ENCODE data around the gene COL4A6.

COL4A6 gene

GRCh38 chrX:108217876-108218275 is 220.3 kb downstream of the COL4A6 start:
- H3K27me3 ChIP-seq (ENCODE audit: control insufficient read depth, insufficient read depth, low read length): peaks cover 7% of the 10 kb centered on the region; the same call in 1 of the 2 replicates
- no peak overlapping the region for H3K27ac ChIP-seq (ENCODE audit: low read depth, low read length)
- no peaks in the 10 kb centered on the region for H3K9me3 ChIP-seq (ENCODE audit: control insufficient read depth, insufficient read depth, low read depth, low read length)
- no peak overlapping the region for H3K9ac ChIP-seq (ENCODE audit: low read length)
- H3K4me3 ChIP-seq (ENCODE audit: low read depth, low read length): no peak overlapping the region
- no peaks in the 10 kb centered on the region for H3K4me1 ChIP-seq (ENCODE audit: control insufficient read depth, insufficient read depth, low read length)
- peaks cover 5% of the 10 kb centered on the region; the same call in 1 of the 2 replicates for H3K36me3 ChIP-seq (ENCODE audit: control insufficient read depth, insufficient read depth, low read length)

- H3K4me3 ChIP-seq (ENCODE audit: low read depth, low read length): no peak overlapping the region
- no peak overlapping the region for H3K9ac ChIP-seq (ENCODE audit: low read length)
- H3K4me1 ChIP-seq (ENCODE audit: control insufficient read depth, insufficient read depth, low read length): no peaks in the 10 kb centered on the region
- H3K27me3 ChIP-seq (ENCODE audit: control insufficient read depth, insufficient read depth, low read length): peaks cover 7% of the 10 kb centered on the region; the same call in 1 of the 2 replicates
- H3K9me3 ChIP-seq (ENCODE audit: control insufficient read depth, insufficient read depth, low read depth, low read length): no peaks in the 10 kb centered on the region
- no peak overlapping the region for H3K27ac ChIP-seq (ENCODE audit: low read depth, low read length)
- peaks cover 5% of the 10 kb centered on the region; the same call in 1 of the 2 replicates for H3K36me3 ChIP-seq (ENCODE audit: control insufficient read depth, insufficient read depth, low read length)
Observed at GRCh38 chrX:108216919-108217571, 221.2 kb downstream of the COL4A6 start.

- Histone ChIP-seq H3K27me3 (ENCODE audit: control insufficient read depth, insufficient read depth, low read length) (peaks cover 7% of the 10 kb centered on the region; the same call in 1 of the 2 replicates), H3K9me3 (ENCODE audit: control insufficient read depth, insufficient read depth, low read depth, low read length) (no peaks in the 10 kb centered on the region), H3K4me1 (ENCODE audit: control insufficient read depth, insufficient read depth, low read length) (no peaks in the 10 kb centered on the region), H3K36me3 (ENCODE audit: control insufficient read depth, insufficient read depth, low read length) (peaks cover 5% of the 10 kb centered on the region; the same call in 1 of the 2 replicates), H3K9ac (ENCODE audit: low read length) (no peak overlapping the region), H3K27ac (ENCODE audit: low read depth, low read length) (no peak overlapping the region), H3K4me3 (ENCODE audit: low read depth, low read length) (no peak overlapping the region)
Observed at GRCh38 chrX:108216405-108216804, 221.8 kb downstream of the COL4A6 start.

GRCh38 chrX:108211301-108211700 is 226.9 kb downstream of the COL4A6 start:
- H3K9ac ChIP-seq (ENCODE audit: low read length): no peak overlapping the region
- H3K4me3 ChIP-seq (ENCODE audit: low read depth, low read length): no peak overlapping the region
- H3K27ac ChIP-seq (ENCODE audit: low read depth, low read length): no peak overlapping the region
- no peaks in the 10 kb centered on the region; the same call in 1 of the 2 replicates for H3K36me3 ChIP-seq (ENCODE audit: control insufficient read depth, insufficient read depth, low read length)
- no peaks in the 10 kb centered on the region for H3K9me3 ChIP-seq (ENCODE audit: control insufficient read depth, insufficient read depth, low read depth, low read length)
- H3K4me1 ChIP-seq (ENCODE audit: control insufficient read depth, insufficient read depth, low read length): peaks cover 11% of the 10 kb centered on the region; the same call in 1 of the 2 replicates
- H3K27me3 ChIP-seq (ENCODE audit: control insufficient read depth, insufficient read depth, low read length): no peaks in the 10 kb centered on the region; the same call in 1 of the 2 replicates

- Histone ChIP-seq H3K36me3 (ENCODE audit: control insufficient read depth, insufficient read depth, low read length) (no peaks in the 10 kb centered on the region; the same call in 1 of the 2 replicates), H3K9ac (ENCODE audit: low read length) (no peak overlapping the region), H3K27me3 (ENCODE audit: control insufficient read depth, insufficient read depth, low read length) (peaks cover 3% of the 10 kb centered on the region; the same call in 1 of the 2 replicates), H3K4me1 (ENCODE audit: control insufficient read depth, insufficient read depth, low read length) (peaks cover 11% of the 10 kb centered on the region; the same call in 1 of the 2 replicates), H3K27ac (ENCODE audit: low read depth, low read length) (no peak overlapping the region), H3K4me3 (ENCODE audit: low read depth, low read length) (no peak overlapping the region), H3K9me3 (ENCODE audit: control insufficient read depth, insufficient read depth, low read depth, low read length) (no peaks in the 10 kb centered on the region)
Observed at GRCh38 chrX:108209006-108209554, 229.1 kb downstream of the COL4A6 start.

- Histone ChIP-seq H3K36me3 (ENCODE audit: control insufficient read depth, insufficient read depth, low read length) (no peaks in the 10 kb centered on the region), H3K4me1 (ENCODE audit: control insufficient read depth, insufficient read depth, low read length) (no peaks in the 10 kb centered on the region), H3K9me3 (ENCODE audit: control insufficient read depth, insufficient read depth, low read depth, low read length) (no peaks in the 10 kb centered on the region), H3K27me3 (ENCODE audit: control insufficient read depth, insufficient read depth, low read length) (peaks cover 3% of the 10 kb centered on the region; the same call in 1 of the 2 replicates), H3K9ac (ENCODE audit: low read length) (no peak overlapping the region), H3K4me3 (ENCODE audit: low read depth, low read length) (no peak overlapping the region), H3K27ac (ENCODE audit: low read depth, low read length) (no peak overlapping the region)
Observed at GRCh38 chrX:108203540-108203939, 234.7 kb downstream of the COL4A6 start.

- Histone ChIP-seq H3K4me3 (ENCODE audit: low read depth, low read length) (no peak overlapping the region), H3K27ac (ENCODE audit: low read depth, low read length) (no peak overlapping the region), H3K9me3 (ENCODE audit: control insufficient read depth, insufficient read depth, low read depth, low read length) (no peaks in the 10 kb centered on the region), H3K4me1 (ENCODE audit: control insufficient read depth, insufficient read depth, low read length) (no peaks in the 10 kb centered on the region), H3K36me3 (ENCODE audit: control insufficient read depth, insufficient read depth, low read length) (no peaks in the 10 kb centered on the region), H3K27me3 (ENCODE audit: control insufficient read depth, insufficient read depth, low read length) (no peaks in the 10 kb centered on the region; the same call in 1 of the 2 replicates), H3K9ac (ENCODE audit: low read length) (no peak overlapping the region)
Observed at GRCh38 chrX:108199691-108200090, 238.5 kb downstream of the COL4A6 start.

GRCh38 chrX:108199041-108199440 is 239.2 kb downstream of the COL4A6 start:
- Histone ChIP-seq H3K4me1 (ENCODE audit: control insufficient read depth, insufficient read depth, low read length) (no peaks in the 10 kb centered on the region), H3K9ac (ENCODE audit: low read length) (no peak overlapping the region), H3K27me3 (ENCODE audit: control insufficient read depth, insufficient read depth, low read length) (no peaks in the 10 kb centered on the region; the same call in 1 of the 2 replicates), H3K36me3 (ENCODE audit: control insufficient read depth, insufficient read depth, low read length) (no peaks in the 10 kb centered on the region), H3K27ac (ENCODE audit: low read depth, low read length) (no peak overlapping the region), H3K4me3 (ENCODE audit: low read depth, low read length) (no peak overlapping the region), H3K9me3 (ENCODE audit: control insufficient read depth, insufficient read depth, low read depth, low read length) (no peaks in the 10 kb centered on the region)

GRCh38 chrX:108198420-108198819 is 239.8 kb downstream of the COL4A6 start:
- Histone ChIP-seq H3K36me3 (ENCODE audit: control insufficient read depth, insufficient read depth, low read length) (no peaks in the 10 kb centered on the region), H3K9me3 (ENCODE audit: control insufficient read depth, insufficient read depth, low read depth, low read length) (no peaks in the 10 kb centered on the region), H3K9ac (ENCODE audit: low read length) (no peak overlapping the region), H3K27ac (ENCODE audit: low read depth, low read length) (no peak overlapping the region), H3K27me3 (ENCODE audit: control insufficient read depth, insufficient read depth, low read length) (no peaks in the 10 kb centered on the region; the same call in 1 of the 2 replicates), H3K4me3 (ENCODE audit: low read depth, low read length) (no peak overlapping the region), H3K4me1 (ENCODE audit: control insufficient read depth, insufficient read depth, low read length) (no peaks in the 10 kb centered on the region)

- H3K9ac ChIP-seq (ENCODE audit: low read length): no peak overlapping the region
- H3K9me3 ChIP-seq (ENCODE audit: control insufficient read depth, insufficient read depth, low read depth, low read length): no peaks in the 10 kb centered on the region
- no peaks in the 10 kb centered on the region for H3K4me1 ChIP-seq (ENCODE audit: control insufficient read depth, insufficient read depth, low read length)
- H3K4me3 ChIP-seq (ENCODE audit: low read depth, low read length): no peak overlapping the region
- peaks cover 3% of the 10 kb centered on the region; the same call in 1 of the 2 replicates for H3K27me3 ChIP-seq (ENCODE audit: control insufficient read depth, insufficient read depth, low read length)
- H3K36me3 ChIP-seq (ENCODE audit: control insufficient read depth, insufficient read depth, low read length): 0 out of 2 replicates have a peak, but pooled peaks cover 4% of the 10 kb centered on the region
- H3K27ac ChIP-seq (ENCODE audit: low read depth, low read length): no peak overlapping the region
Observed at GRCh38 chrX:108186811-108187210, 251.4 kb downstream of the COL4A6 start.

GRCh38 chrX:108178143-108178498 is 260.1 kb downstream of the COL4A6 start:
- Histone ChIP-seq H3K9ac (ENCODE audit: low read length) (no peak overlapping the region), H3K9me3 (ENCODE audit: control insufficient read depth, insufficient read depth, low read depth, low read length) (no peaks in the 10 kb centered on the region), H3K4me3 (ENCODE audit: low read depth, low read length) (no peak overlapping the region), H3K27ac (ENCODE audit: low read depth, low read length) (no peak overlapping the region), H3K4me1 (ENCODE audit: control insufficient read depth, insufficient read depth, low read length) (peaks cover 19% of the 10 kb centered on the region), H3K27me3 (ENCODE audit: control insufficient read depth, insufficient read depth, low read length) (peaks cover 6% of the 10 kb centered on the region; the same call in 1 of the 2 replicates), H3K36me3 (ENCODE audit: control insufficient read depth, insufficient read depth, low read length) (peaks cover 3% of the 10 kb centered on the region; the same call in 1 of the 2 replicates)

Data from HUES6 (cell line).